Astrocyte (in vitro differentiated cells and primary cell): Measurements from ENCODE around the gene MIAT.

Experiments used
- EZH2 ChIP-seq: IDR thresholded peaks from 2 replicates; pipeline ENCODE4 v1.6.1; 2012; ENCODE audit warnings: mild to moderate bottlenecking, low read length, inconsistent platforms; ENCODE audit not compliant: insufficient read depth
- TF ChIP-seq, protein P1 (sequence below): IDR thresholded peaks from 2 replicates; pipeline ENCODE4 v1.5.1; 2011; ENCODE audit warnings: low read depth, mild to moderate bottlenecking, inconsistent platforms, low read length, moderate library complexity; ENCODE audit not compliant: insufficient read depth

DNA sequence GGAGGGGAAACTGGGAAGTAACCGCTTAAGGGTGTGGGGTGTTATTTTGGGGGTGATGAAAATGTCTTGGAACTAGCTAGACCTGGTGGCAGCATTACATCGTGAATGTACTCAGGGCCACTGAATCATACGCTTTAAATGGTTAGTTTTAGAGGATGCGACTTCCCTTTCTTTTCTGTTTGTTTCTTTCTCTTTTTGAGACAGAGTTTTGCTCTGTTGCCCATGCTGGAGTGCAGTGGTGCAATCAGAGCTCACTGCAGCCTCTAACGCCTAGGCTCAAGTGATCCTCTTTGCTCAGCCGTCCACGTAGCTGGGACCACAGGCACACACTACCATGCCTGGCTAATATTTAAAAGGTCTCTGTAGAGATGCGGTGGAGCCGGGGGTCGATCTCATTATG lies 5.6 kb upstream of the MIAT start:
- TF ChIP-seq, protein P1, sequence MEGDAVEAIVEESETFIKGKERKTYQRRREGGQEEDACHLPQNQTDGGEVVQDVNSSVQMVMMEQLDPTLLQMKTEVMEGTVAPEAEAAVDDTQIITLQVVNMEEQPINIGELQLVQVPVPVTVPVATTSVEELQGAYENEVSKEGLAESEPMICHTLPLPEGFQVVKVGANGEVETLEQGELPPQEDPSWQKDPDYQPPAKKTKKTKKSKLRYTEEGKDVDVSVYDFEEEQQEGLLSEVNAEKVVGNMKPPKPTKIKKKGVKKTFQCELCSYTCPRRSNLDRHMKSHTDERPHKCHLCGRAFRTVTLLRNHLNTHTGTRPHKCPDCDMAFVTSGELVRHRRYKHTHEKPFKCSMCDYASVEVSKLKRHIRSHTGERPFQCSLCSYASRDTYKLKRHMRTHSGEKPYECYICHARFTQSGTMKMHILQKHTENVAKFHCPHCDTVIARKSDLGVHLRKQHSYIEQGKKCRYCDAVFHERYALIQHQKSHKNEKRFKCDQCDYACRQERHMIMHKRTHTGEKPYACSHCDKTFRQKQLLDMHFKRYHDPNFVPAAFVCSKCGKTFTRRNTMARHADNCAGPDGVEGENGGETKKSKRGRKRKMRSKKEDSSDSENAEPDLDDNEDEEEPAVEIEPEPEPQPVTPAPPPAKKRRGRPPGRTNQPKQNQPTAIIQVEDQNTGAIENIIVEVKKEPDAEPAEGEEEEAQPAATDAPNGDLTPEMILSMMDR = no peak
- TF ChIP-seq EZH2 = no peak
